CD14-positive monocyte (primary cell): ENCODE measurements around the gene BRF1. TPM values are rescaled to one million over a fixed set of nuclear protein-coding genes. Genes with fewer than 3 reads are reported as not detected.
A peak's percentile ranks its signal among the peaks of the same experiment; 100 is the strongest.

Source experiments
- DNase-seq, 3 donors: peaks; one replicate each; pipeline ENCODE4 v3.0.0-alpha.2; 2011 to 2022
- H2AFZ ChIP-seq: 2 replicates; pipeline ENCODE4 v1.6.0; 2012; ENCODE audit warnings: mild to moderate bottlenecking, low read depth, low read length, inconsistent platforms; ENCODE audit not compliant: insufficient read depth, poor library complexity, severe bottlenecking
- H3K27ac ChIP-seq, 2 donors: 1 replicate in 1 of 2; 2 replicates in 1 of 2; pipeline ENCODE4 v1.5.1; 2012 to 2013; ENCODE audit warnings: low read length in 2 of 2, control low read depth in 1 of 2, inconsistent platforms in 1 of 2, low read depth in 1 of 2, mild to moderate bottlenecking in 1 of 2
- H3K27me3 ChIP-seq, 2 donors: one replicate each; pipeline versions ENCODE4 v1.6.0 to v1.6.1; 2011 to 2013; ENCODE audit warnings: low read length in 2 of 2; ENCODE audit not compliant: control insufficient read depth in 2 of 2, insufficient read depth in 2 of 2
- H3K36me3 ChIP-seq, 2 donors: replicated peaks in 1 of 2; 1 replicate in 1 of 2; 2 replicates in 1 of 2; pipeline versions ENCODE4 v1.5.1 to v1.6.1; 2012 to 2013; ENCODE audit warnings: low read length in 2 of 2, control low read depth in 1 of 2, inconsistent platforms in 1 of 2, mild to moderate bottlenecking in 1 of 2; ENCODE audit not compliant: insufficient read depth in 2 of 2, control insufficient read depth in 1 of 2
- H3K4me1 ChIP-seq, 2 donors: 1 replicate in 1 of 2; 2 replicates in 1 of 2; pipeline versions ENCODE4 v1.5.1 to v1.6.1; 2012 to 2013; ENCODE audit warnings: low read length in 2 of 2, control low read depth in 1 of 2, inconsistent platforms in 1 of 2, mild to moderate bottlenecking in 1 of 2, moderate library complexity in 1 of 2; ENCODE audit not compliant: insufficient read depth in 2 of 2, control insufficient read depth in 1 of 2
- H3K4me2 ChIP-seq: replicated peaks from 2 replicates; pipeline ENCODE3; 2012; ENCODE audit warnings: low read length, moderate library complexity, mild to moderate bottlenecking; ENCODE audit not compliant: poor library complexity, severe bottlenecking; ENCODE audit errors: extremely low read depth
- H3K4me3 ChIP-seq, 3 experiments: fragments of 200-600 bp in 1 of 3; sonication (generic) in 1 of 3; replicated peaks in 1 of 3; 1 replicate in 2 of 3; 2 replicates in 1 of 3; pipeline ENCODE4 v1.5.1; 2011 to 2013; ENCODE audit warnings: low read length in 3 of 3, mild to moderate bottlenecking in 3 of 3, control low read depth in 2 of 3, low read depth in 2 of 3, inconsistent platforms in 1 of 3, moderate library complexity in 1 of 3
- H3K79me2 ChIP-seq: 2 replicates; pipeline ENCODE4 v1.6.0; 2012; ENCODE audit warnings: mild to moderate bottlenecking, control low read depth, inconsistent platforms, low read length, moderate library complexity; ENCODE audit not compliant: insufficient read depth
- H3K9ac ChIP-seq: 2 replicates; pipeline ENCODE4 v1.6.0; 2017; ENCODE audit warnings: low read length, mild to moderate bottlenecking; ENCODE audit not compliant: insufficient read depth, poor library complexity, severe bottlenecking
- H3K9me3 ChIP-seq, 2 donors: replicated peaks in 1 of 2; 1 replicate in 1 of 2; 2 replicates in 1 of 2; pipeline versions ENCODE4 v1.5.1 to v1.6.1; 2012 to 2013; ENCODE audit warnings: low read length in 2 of 2, control low read depth in 1 of 2; ENCODE audit not compliant: control insufficient read depth in 1 of 2, insufficient read depth in 1 of 2
- H4K20me1 ChIP-seq: 2 replicates; pipeline ENCODE4 v1.6.0; 2012; ENCODE audit warnings: mild to moderate bottlenecking, low read length, control low read depth, moderate library complexity; ENCODE audit not compliant: insufficient read depth
- H3K27ac Mint-ChIP-seq, 7 donors: one replicate each; pipeline ENCODE4 v1.8.0; 2020; ENCODE audit warnings: mild to moderate bottlenecking in 7 of 7, mixed read lengths in 7 of 7, moderate library complexity in 6 of 7, inconsistent platforms in 2 of 7
- H3K27me3 Mint-ChIP-seq, 3 donors: one replicate each; pipeline ENCODE4 v1.8.0; 2021 to 2022; ENCODE audit warnings: low read depth in 3 of 3, mild to moderate bottlenecking in 3 of 3, mixed read lengths in 3 of 3, moderate library complexity in 3 of 3, inconsistent platforms in 1 of 3
- H3K36me3 Mint-ChIP-seq, 2 donors: one replicate each; pipeline ENCODE4 v1.8.0; 2020; ENCODE audit warnings: mixed read lengths in 2 of 2, inconsistent platforms in 1 of 2, mild to moderate bottlenecking in 1 of 2
- H3K4me1 Mint-ChIP-seq: one replicate; pipeline ENCODE4 v1.8.0; 2020; ENCODE audit warnings: mild to moderate bottlenecking, mixed read lengths
- H3K4me3 Mint-ChIP-seq, 2 donors: one replicate each; pipeline ENCODE4 v1.8.0; 2020; ENCODE audit warnings: mild to moderate bottlenecking in 2 of 2, mixed read lengths in 2 of 2, moderate library complexity in 1 of 2
- H3K9me3 Mint-ChIP-seq, 7 donors: one replicate each; pipeline ENCODE4 v1.8.0; 2020 to 2022; ENCODE audit warnings: mixed read lengths in 7 of 7, mild to moderate bottlenecking in 6 of 7, moderate library complexity in 6 of 7, inconsistent platforms in 2 of 7
- WGBS: methylation state at CpG from one replicate; pipeline ENCODE4 v1.1.5; 2013; ENCODE audit warnings: missing lambda C conversion rate; ENCODE audit not compliant: insufficient coverage; 5-methylcytosine and 5-hydroxymethylcytosine counted together
- intact Hi-C, 2 donors: fragments of 100-400 bp; cut with micrococcal nuclease; formaldehyde crosslinking; loops; one replicate each; pipeline versions ENCODE4 v1.15.0 to v1.15.1; 2023
- polyA plus RNA-seq, 3 donors: library from polyadenylated mRNA; depleted of rRNA in 1 of 3; unstranded in 2 of 3; stranded (reverse) in 1 of 3; fragments of 300-500 nt in 2 of 3; fragments of >200 nt in 1 of 3; fragmentation: Illumina TruSeq in 2 of 3; gene quantifications; 1 replicate in 2 of 3; 2 replicates in 1 of 3; pipeline ENCODE4 v1.2.3, GENCODE V29; 2012 to 2021
- TF ChIP-seq, protein P1 (sequence below): fragments of 200-600 bp; IDR thresholded peaks from one replicate; pipeline ENCODE4 v1.8.0; 2022; ENCODE audit warnings: antibody characterized with exemption, mild to moderate bottlenecking

The BRF1 gene
- polyA plus RNA-seq, 3 donors, result 2.3 to 20.5 (median 2.5) TPM

GRCh38 chr14:105179191-105179590, 121.6 kb downstream of the BRF1 start:
- no peak overlapping the region for H2AFZ ChIP-seq
- WGBS, result 97% methylated on average over 12 of the region's 13 CpGs
- no peaks in the 10 kb centered on the region for H3K9me3 ChIP-seq
- peaks cover 0 to 19% of the 10 kb centered on the region in 2 donors for H3K27me3 ChIP-seq
- intact Hi-C loops, result no loop called here
- H3K4me1 ChIP-seq, result peaks cover 31 to 37% of the 10 kb centered on the region in 2 donors
- Mint-ChIP-seq H3K4me1 (peaks cover 34% of the 10 kb centered on the region), H3K9me3 (peaks cover 0 to 1% (median 0%) of the 10 kb centered on the region in 7 donors), H3K36me3 (peaks cover 0 to 2% of the 10 kb centered on the region in 2 donors), H3K4me3 (no peak overlapping the region), H3K27ac (no peak overlapping the region), H3K27me3 (peaks cover 31 to 64% (median 35%) of the 10 kb centered on the region in 3 donors)
- no peak overlapping the region for H3K4me3 ChIP-seq
- H3K4me2 ChIP-seq, result no peak overlapping the region
- H3K79me2 ChIP-seq, result no peaks in the 10 kb centered on the region
- H3K27ac ChIP-seq, result no peak overlapping the region
- H4K20me1 ChIP-seq, result peaks cover 10% of the 10 kb centered on the region
- no peak overlapping the region for H3K9ac ChIP-seq
- TF ChIP-seq, protein P1, sequence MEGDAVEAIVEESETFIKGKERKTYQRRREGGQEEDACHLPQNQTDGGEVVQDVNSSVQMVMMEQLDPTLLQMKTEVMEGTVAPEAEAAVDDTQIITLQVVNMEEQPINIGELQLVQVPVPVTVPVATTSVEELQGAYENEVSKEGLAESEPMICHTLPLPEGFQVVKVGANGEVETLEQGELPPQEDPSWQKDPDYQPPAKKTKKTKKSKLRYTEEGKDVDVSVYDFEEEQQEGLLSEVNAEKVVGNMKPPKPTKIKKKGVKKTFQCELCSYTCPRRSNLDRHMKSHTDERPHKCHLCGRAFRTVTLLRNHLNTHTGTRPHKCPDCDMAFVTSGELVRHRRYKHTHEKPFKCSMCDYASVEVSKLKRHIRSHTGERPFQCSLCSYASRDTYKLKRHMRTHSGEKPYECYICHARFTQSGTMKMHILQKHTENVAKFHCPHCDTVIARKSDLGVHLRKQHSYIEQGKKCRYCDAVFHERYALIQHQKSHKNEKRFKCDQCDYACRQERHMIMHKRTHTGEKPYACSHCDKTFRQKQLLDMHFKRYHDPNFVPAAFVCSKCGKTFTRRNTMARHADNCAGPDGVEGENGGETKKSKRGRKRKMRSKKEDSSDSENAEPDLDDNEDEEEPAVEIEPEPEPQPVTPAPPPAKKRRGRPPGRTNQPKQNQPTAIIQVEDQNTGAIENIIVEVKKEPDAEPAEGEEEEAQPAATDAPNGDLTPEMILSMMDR, result no peak
- no peak for DNase-seq
- H3K36me3 ChIP-seq, result no peaks in the 10 kb centered on the region

DNA sequence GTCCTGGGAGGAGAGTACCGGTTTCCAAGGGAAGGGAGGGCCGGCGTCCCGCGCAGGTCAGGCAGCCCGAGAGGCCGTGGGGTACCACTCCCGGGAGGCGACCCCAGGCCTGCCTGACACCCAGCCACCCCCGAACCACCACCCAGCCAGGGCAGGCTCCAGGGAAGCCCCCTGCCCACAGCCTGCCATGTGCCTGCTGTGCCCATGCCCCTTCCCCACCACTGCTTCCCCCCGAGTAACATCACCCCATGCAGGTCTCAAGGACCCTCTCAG, 122.0 kb downstream of the BRF1 start:
- Histone ChIP-seq H3K4me2 (no peak overlapping the region), H3K27me3 (peaks cover 0 to 23% of the 10 kb centered on the region in 2 donors), H3K79me2 (no peaks in the 10 kb centered on the region), H4K20me1 (peaks cover 10% of the 10 kb centered on the region), H3K27ac (no peak overlapping the region), H3K9me3 (no peaks in the 10 kb centered on the region), H3K36me3 (no peaks in the 10 kb centered on the region), H3K9ac (no peak overlapping the region), H3K4me1 (peaks cover 31 to 40% of the 10 kb centered on the region in 2 donors), H2AFZ (no peak overlapping the region), H3K4me3 (no peak overlapping the region)
- intact Hi-C loops, result no loop called here
- WGBS, result 100% methylated on average over 9 of the region's 11 CpGs
- no peak overlapping the region for H3K27ac Mint-ChIP-seq
- peak overlapping the region in 1 of 2 donors; percentile 51 for H3K4me3 Mint-ChIP-seq
- H3K27me3 Mint-ChIP-seq, result peaks cover 35 to 68% (median 35%) of the 10 kb centered on the region in 3 donors
- peaks cover 0 to 4% (median 0%) of the 10 kb centered on the region in 7 donors for H3K9me3 Mint-ChIP-seq
- H3K4me1 Mint-ChIP-seq, result peaks cover 36% of the 10 kb centered on the region
- no peak for DNase-seq
- H3K36me3 Mint-ChIP-seq, result peaks cover 0 to 2% of the 10 kb centered on the region in 2 donors
- TF ChIP-seq, protein P1, result no peak
